SK-N-SH (cell line): ENCODE data around the gene RAMP2. TPM values are rescaled to one million over a fixed set of nuclear protein-coding genes. Genes with fewer than 3 reads are reported as not detected.
A peak's percentile ranks its signal among the peaks of the same experiment; 100 is the strongest.

ENCODE experiments used
- CTCF ChIA-PET: fragments of 300-600, 350-600 bp; formaldehyde crosslinking; extraction: SDS; loops from one replicate; lab custom pipeline; 2021; lab: Yijun Ruan, JAX
- POLR2A ChIA-PET: fragments of 350-600 bp; sonication (Branson Sonifier 250); formaldehyde crosslinking; extraction: SDS; loops from one replicate; lab custom pipeline; 2020; ENCODE audit warnings: antibody characterized with exemption, inconsistent platforms; lab: Yijun Ruan, JAX
- DNase-seq: peaks from one replicate; pipeline ENCODE4 v3.0.0; 2012
- H2AFZ ChIP-seq: fragments of 200-600 bp; sonication (generic); 2 replicates; pipeline ENCODE4 v1.8.1; 2016; ENCODE audit warnings: antibody characterized with exemption, mild to moderate bottlenecking, low read depth
- H3F3A ChIP-seq: fragments of 200-600 bp; sonication (generic); replicated peaks from 2 replicates; pipeline ENCODE3; 2016; ENCODE audit warnings: antibody characterized with exemption, mild to moderate bottlenecking; ENCODE audit not compliant: insufficient read depth
- H3K27ac ChIP-seq, 2 experiments: fragments of 200-500 bp in 1 of 2; fragments of 200-600 bp in 1 of 2; sonication (Bioruptor generic) in 1 of 2; sonication (generic), shearing (Covaris generic) in 1 of 2; 2 replicates each; pipeline versions ENCODE4 v1.5.1 to v1.6.1; 2014 to 2016; ENCODE audit warnings: low read depth in 2 of 2, inconsistent platforms in 1 of 2, low read length in 1 of 2, mild to moderate bottlenecking in 1 of 2, mixed read lengths in 1 of 2
- H3K27me3 ChIP-seq: fragments of 200-600 bp; sonication (generic), shearing (Covaris generic); 2 replicates; pipeline ENCODE4 v1.6.1; 2016; ENCODE audit warnings: mixed run types; ENCODE audit not compliant: insufficient read depth
- H3K36me3 ChIP-seq, 2 experiments: fragments of 200-500 bp in 1 of 2; fragments of 200-600 bp in 1 of 2; sonication (Bioruptor generic) in 1 of 2; sonication (generic) in 1 of 2; replicated peaks in 1 of 2; 2 replicates each; pipeline versions ENCODE3 to v1.5.1; 2014 to 2016; ENCODE audit warnings: low read length in 1 of 2, mild to moderate bottlenecking in 1 of 2; ENCODE audit not compliant: insufficient read depth in 2 of 2, control insufficient read depth in 1 of 2
- H3K4me1 ChIP-seq, 2 experiments: fragments of 200-500 bp in 1 of 2; fragments of 200-600 bp in 1 of 2; sonication (Bioruptor generic) in 1 of 2; sonication (generic), shearing (Covaris generic) in 1 of 2; 2 replicates each; pipeline versions ENCODE4 v1.5.1 to v1.6.1; 2014 to 2016; ENCODE audit warnings: low read depth in 1 of 2, low read length in 1 of 2, mixed run types in 1 of 2; ENCODE audit not compliant: insufficient read depth in 2 of 2, control insufficient read depth in 1 of 2
- H3K4me2 ChIP-seq: fragments of 200-600 bp; sonication (generic), shearing (Covaris generic); 2 replicates; pipeline ENCODE4 v1.6.1; 2017; ENCODE audit warnings: mixed run types
- H3K4me3 ChIP-seq, 2 experiments: fragments of 200-500 bp in 1 of 2; fragments of 200-600 bp in 1 of 2; sonication (Bioruptor generic) in 1 of 2; sonication (generic), shearing (Covaris generic) in 1 of 2; 2 replicates each; pipeline versions ENCODE4 v1.5.1 to v1.8.1; 2014 to 2016; ENCODE audit warnings: low read depth in 2 of 2, inconsistent platforms in 1 of 2, low read length in 1 of 2, mild to moderate bottlenecking in 1 of 2, mixed read lengths in 1 of 2, moderate library complexity in 1 of 2
- H3K79me2 ChIP-seq: fragments of 200-600 bp; sonication (generic); 2 replicates; pipeline ENCODE4 v1.8.1; 2017; ENCODE audit warnings: mild to moderate bottlenecking; ENCODE audit not compliant: insufficient read depth
- H3K9ac ChIP-seq: fragments of 200-600 bp; sonication (generic); 2 replicates; pipeline ENCODE4 v1.6.1; 2017; ENCODE audit warnings: mixed run types
- H3K9me2 ChIP-seq: fragments of 200-600 bp; sonication (generic); 2 replicates; pipeline ENCODE4 v1.6.1; 2017; ENCODE audit warnings: mixed run types
- H3K9me3 ChIP-seq: fragments of 200-600 bp; sonication (generic); 2 replicates; pipeline ENCODE4 v1.6.1; 2017; ENCODE audit warnings: mixed run types, mild to moderate bottlenecking, moderate library complexity
- H4K20me1 ChIP-seq: fragments of 200-600 bp; sonication (generic); 2 replicates; pipeline ENCODE4 v1.6.1; 2017; ENCODE audit warnings: mild to moderate bottlenecking, mixed run types; ENCODE audit not compliant: insufficient read depth
- CTCF ChIP-seq: fragments of 200-600 bp; sonication (generic); IDR thresholded peaks from 2 replicates; pipeline ENCODE4 v1.6.1; 2017; ENCODE audit warnings: antibody characterized with exemption, mild to moderate bottlenecking, moderate library complexity
- ELF1 ChIP-seq: IDR thresholded peaks from 2 replicates; pipeline ENCODE4 v1.4.0; 2012
- EP300 ChIP-seq, 2 experiments: IDR thresholded peaks; 2 replicates each; pipeline versions ENCODE4 v1.4.0 to v1.6.1; 2012; ENCODE audit warnings: borderline replicate concordance in 1 of 2, low read depth in 1 of 2, low read length in 1 of 2
- FOSL2 ChIP-seq: IDR thresholded peaks from 2 replicates; pipeline ENCODE4 v1.4.0; 2012; ENCODE audit warnings: low read depth, mild to moderate bottlenecking, moderate library complexity, borderline replicate concordance
- GABPA ChIP-seq: IDR thresholded peaks from 2 replicates; pipeline ENCODE4 v1.4.0; 2012; ENCODE audit warnings: low read depth, mild to moderate bottlenecking
- GATA2 ChIP-seq: sonication (generic); formaldehyde crosslinking; IDR thresholded peaks from 2 replicates; pipeline ENCODE4 v1.5.0; 2020; ENCODE audit warnings: mild to moderate bottlenecking, missing genetic modification reagents
- JUND ChIP-seq: IDR thresholded peaks from 2 replicates; pipeline ENCODE4 v1.4.0; 2012
- MEF2A ChIP-seq: IDR thresholded peaks from 2 replicates; pipeline ENCODE4 v1.4.0; 2012; ENCODE audit warnings: low read depth, borderline replicate concordance
- MXI1 ChIP-seq: IDR thresholded peaks from 2 replicates; pipeline ENCODE4 v1.6.1; 2012; ENCODE audit warnings: mild to moderate bottlenecking, low read depth, low read length, improper control_type of control experiment
- NRF1 ChIP-seq: IDR thresholded peaks from 2 replicates; pipeline ENCODE4 v1.6.1; 2012; ENCODE audit warnings: low read depth, mild to moderate bottlenecking, low read length
- PBX3 ChIP-seq: IDR thresholded peaks from 2 replicates; pipeline ENCODE4; 2012
- RAD21 ChIP-seq: IDR thresholded peaks from 2 replicates; pipeline ENCODE4 v1.6.1; 2012; ENCODE audit warnings: mild to moderate bottlenecking, low read length
- RCOR1 ChIP-seq: fragments of 150-350 bp; IDR thresholded peaks from 2 replicates; pipeline ENCODE4 v1.6.1; 2017; ENCODE audit warnings: antibody characterized with exemption, low read length
- RFX5 ChIP-seq: IDR thresholded peaks from 2 replicates; pipeline ENCODE4 v1.6.1; 2012; ENCODE audit warnings: mild to moderate bottlenecking, improper control_type of control experiment, low read length
- RXRA ChIP-seq: IDR thresholded peaks from 2 replicates; pipeline ENCODE4 v1.4.0; 2012; ENCODE audit warnings: low read depth, mild to moderate bottlenecking, borderline replicate concordance
- TAF1 ChIP-seq: IDR thresholded peaks from 2 replicates; pipeline ENCODE4 v1.6.1; 2012; ENCODE audit warnings: low read depth, mild to moderate bottlenecking, low read length, moderate library complexity, borderline replicate concordance
- USF2 ChIP-seq: fragments of 150-350 bp; IDR thresholded peaks from 2 replicates; pipeline ENCODE4 v1.6.1; 2017; ENCODE audit warnings: antibody characterized with exemption, low read length, low read depth, borderline replicate concordance
- ZBTB33 ChIP-seq: IDR thresholded peaks from 2 replicates; pipeline ENCODE4 v1.4.0; 2012; ENCODE audit warnings: low read depth, borderline replicate concordance
- WGBS: methylation state at CpG from one replicate; pipeline ENCODE4 v1.1.6; 2017; ENCODE audit warnings: low lambda C conversion rate; 5-methylcytosine and 5-hydroxymethylcytosine counted together
- polyA plus RNA-seq, 3 experiments: library from polyadenylated mRNA; depleted of rRNA; stranded (reverse); fragments of >200 nt; gene quantifications; 2 replicates each; pipeline ENCODE4 v1.2.3, GENCODE V29; 2012

Gene RAMP2
- polyA plus RNA-seq, 1 of the 3 experiments (the other 2 are of a cell fraction), result 3.0 TPM

- H3K4me1 ChIP-seq, result peaks cover 3 to 15% of the 10 kb centered on the region in 2 experiments; a peak in 2 of 4 replicates
- ChIA-PET CTCF (interaction anchor here (0.7 to 4.0 kb wide), 9 partner anchors 9 to 220 kb away, joined by 3 to 48 read pairs (median 3); partner anchors contain the start of genes BECN1, HSD17B1 and RAMP2), POLR2A (interaction anchor here (0.6 to 1.9 kb wide), 8 partner anchors 9 to 496 kb away, joined by 3 to 17 read pairs (median 5); partner anchors contain the start of genes CNTD1, COA3, NAGLU and PSMC3IP)
- TF ChIP-seq ZBTB33 (0 out of 2 replicates have a peak, but pooled peaks have one; percentile 3), USF2 (no peak)
- peaks cover 8 to 33% of the 10 kb centered on the region in 2 experiments for H3K36me3 ChIP-seq
- H3K27me3 ChIP-seq, result no peaks in the 10 kb centered on the region
- peaks cover 27% of the 10 kb centered on the region for H3F3A ChIP-seq
- peak overlapping the region; percentile 73 to 98 for H3K4me3 ChIP-seq
- no peaks in the 10 kb centered on the region for H4K20me1 ChIP-seq
- H2AFZ ChIP-seq, result peak overlapping the region; percentile 91; the same call in 1 of the 2 replicates
- H3K4me2 ChIP-seq, result peak overlapping the region; percentile 99
- peak overlapping the region; percentile 94 for H3K9ac ChIP-seq
- no peaks in the 10 kb centered on the region for H3K9me3 ChIP-seq
- no peak for DNase-seq
- peaks cover 32% of the 10 kb centered on the region for H3K79me2 ChIP-seq
- H3K27ac ChIP-seq, result peak overlapping the region; percentile 68 to 90
- no peaks in the 10 kb centered on the region for H3K9me2 ChIP-seq
- 7% methylated on average over 3 of the region's 3 CpGs for WGBS
Observed at GRCh38 chr17:42772945-42773289, 11.9 kb downstream of the RAMP2 start.

- H3K9me2 ChIP-seq, result no peaks in the 10 kb centered on the region
- H4K20me1 ChIP-seq, result no peaks in the 10 kb centered on the region
- ChIA-PET POLR2A (interaction anchor here (0.6 to 1.9 kb wide), 8 partner anchors 9 to 497 kb away, joined by 3 to 17 read pairs (median 5); partner anchors contain the start of genes CNTD1, COA3, NAGLU and PSMC3IP), CTCF (interaction anchor here (0.7 to 4.0 kb wide), 9 partner anchors 8 to 221 kb away, joined by 3 to 48 read pairs (median 3); partner anchors contain the start of genes BECN1, HSD17B1 and RAMP2)
- H3K36me3 ChIP-seq, result peaks cover 9 to 39% of the 10 kb centered on the region in 2 experiments
- no peaks in the 10 kb centered on the region for H3K27me3 ChIP-seq
- H3K27ac ChIP-seq, result peak within 1 kb of the TSS; percentile 68 to 90
- H2AFZ ChIP-seq, result peak within 1 kb of the TSS; percentile 91; the same call in 1 of the 2 replicates
- peak within 1 kb of the TSS; percentile 99 for H3K4me2 ChIP-seq
- H3K4me1 ChIP-seq, result peaks cover 3 to 15% of the 10 kb centered on the region in 2 experiments; a peak in 2 of 4 replicates
- H3K4me3 ChIP-seq, result peak within 1 kb of the TSS; percentile 73 to 98
- H3K9me3 ChIP-seq, result no peaks in the 10 kb centered on the region
- H3F3A ChIP-seq, result peaks cover 29% of the 10 kb centered on the region
- DNase-seq, result peak; percentile 85
- H3K9ac ChIP-seq, result peak within 1 kb of the TSS; percentile 94
- peaks cover 32% of the 10 kb centered on the region for H3K79me2 ChIP-seq
- 0% methylated on average over 12 of the region's 39 CpGs for WGBS
- TF ChIP-seq RCOR1, result no peak
- peak; percentile 99 for TF ChIP-seq GABPA
- no peak for TF ChIP-seq NRF1
- peak; percentile 85 for TF ChIP-seq MXI1
- TF ChIP-seq FOSL2, result peak; percentile 27; the same call in 1 of the 2 replicates
- no peak for TF ChIP-seq JUND
- no peak; the same call in 1 of the 2 replicates for TF ChIP-seq MEF2A
- no peak for TF ChIP-seq GATA2 (CRISPR knock-in tag)
- TF ChIP-seq PBX3, result 0 out of 2 replicates have a peak, but pooled peaks have one; percentile 30
- TF ChIP-seq RFX5, result peak; percentile 76
- peak; percentile 99 for TF ChIP-seq TAF1
- peak; percentile 95 for TF ChIP-seq ELF1
- no peak for TF ChIP-seq RXRA
- TF ChIP-seq RAD21, result 0 out of 2 replicates have a peak, but pooled peaks have one; percentile 7
- peak in 1 of 2 experiments; percentile 35; a peak in 1 of 4 replicates for TF ChIP-seq EP300 (IDR thresholded peaks at IDR 0.05; ENCODE audit: borderline replicate concordance in 1 of 2, low read depth in 1 of 2, low read length in 1 of 2)
- peak; percentile 24; the same call in 1 of the 2 replicates for TF ChIP-seq CTCF
Observed at GRCh38 chr17:42773290-42774035, 12.4 kb downstream of the RAMP2 start, which contains the start of gene VPS25. Gene VPS25 (plus strand): TSS chr17:42773449. CDS start chr17:42773476, 27 bp downstream.
